H7 (cell line): ENCODE measurements around the gene PALM. TPM values are rescaled to one million over a fixed set of nuclear protein-coding genes. Genes with fewer than 3 reads are reported as not detected.
"Not testable (repeated sequence)": the region's sequence is repeated elsewhere in the genome, so short reads cannot be mapped to it uniquely, and the experiment has no call there.

Experiments
- DNase-seq: peaks from one replicate; pipeline ENCODE4 v3.0.0; 2012
- H3K27me3 ChIP-seq: 2 replicates; pipeline ENCODE4 v1.6.0; 2011; ENCODE audit warnings: mild to moderate bottlenecking, low read length; ENCODE audit not compliant: control insufficient read depth, insufficient read depth
- H3K36me3 ChIP-seq: replicated peaks from 2 replicates; pipeline ENCODE4 v1.5.1; 2011; ENCODE audit warnings: low read length; ENCODE audit not compliant: control insufficient read depth, insufficient read depth
- H3K4me3 ChIP-seq: 2 replicates; pipeline ENCODE4 v1.5.1; 2011; ENCODE audit warnings: low read depth, mild to moderate bottlenecking, control low read depth, low read length, moderate library complexity; ENCODE audit not compliant: insufficient read depth
- total RNA-seq: library from RNA; depleted of rRNA; stranded (reverse); fragments of >200 nt; shearing (Covaris generic); gene quantifications from 2 replicates; pipeline ENCODE4 v1.2.3, GENCODE V29; 2014

PALM gene
- total RNA-seq, 1 experiment from 2014 or later, result 28.7 TPM

DNA sequence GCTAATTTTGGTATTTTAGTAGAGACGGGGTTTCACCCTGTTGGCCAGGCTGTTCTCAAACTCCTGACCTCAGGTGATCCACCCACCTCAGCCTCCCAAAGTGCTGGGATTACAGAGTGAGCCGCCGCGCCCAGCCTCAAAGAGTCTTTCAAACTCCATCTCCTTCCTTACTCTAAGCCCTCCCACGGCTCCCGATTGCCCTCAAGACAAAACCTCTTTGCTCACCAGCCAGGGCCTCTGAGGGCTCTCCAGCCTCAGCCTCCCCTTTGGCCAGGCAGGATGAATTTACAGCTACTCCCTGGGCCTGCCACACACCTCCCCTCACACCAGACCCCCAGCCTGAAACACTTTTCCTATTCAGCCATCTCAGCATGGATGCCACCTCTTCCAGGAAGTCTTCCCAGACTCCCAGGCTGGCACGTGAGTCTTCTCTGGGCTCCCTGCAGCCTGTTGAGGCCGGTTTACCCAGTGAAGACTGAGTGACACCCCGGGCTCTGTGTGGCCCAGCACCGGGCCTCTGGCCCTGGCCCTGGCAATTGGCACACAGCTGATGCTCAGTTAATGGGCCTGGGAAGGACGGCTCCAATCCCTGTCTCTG lies 21.1 kb upstream of the PALM start:
- Histone ChIP-seq H3K4me3 (no peak overlapping the region), H3K27me3 (no peaks in the 10 kb centered on the region), H3K36me3 (no peaks in the 10 kb centered on the region)
- DNase-seq, result no peak

DNA sequence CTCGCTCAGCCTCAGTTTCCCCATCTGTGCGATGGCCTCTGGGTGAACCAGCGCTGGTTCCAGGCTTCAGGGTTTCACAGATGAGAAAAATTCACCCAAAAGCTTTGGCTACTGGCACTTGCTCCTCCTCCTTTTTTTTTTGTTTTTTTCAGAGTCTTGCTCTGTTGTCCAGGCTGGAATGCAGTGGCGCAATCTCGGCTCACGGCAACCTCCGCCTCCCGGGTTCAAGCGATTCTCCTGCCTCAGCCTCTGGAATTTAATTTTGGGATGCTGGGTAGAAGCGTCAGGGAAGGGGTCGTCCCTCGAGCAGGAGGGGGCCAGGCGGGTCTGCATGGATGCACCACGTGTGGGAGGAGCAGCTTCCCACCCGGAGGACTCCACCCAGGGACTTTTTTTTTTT lies 20.5 kb upstream of the PALM start:
- no peaks in the 10 kb centered on the region for H3K36me3 ChIP-seq
- no peaks in the 10 kb centered on the region for H3K27me3 ChIP-seq
- H3K4me3 ChIP-seq, result no peak overlapping the region
- DNase-seq, result no peak

DNA sequence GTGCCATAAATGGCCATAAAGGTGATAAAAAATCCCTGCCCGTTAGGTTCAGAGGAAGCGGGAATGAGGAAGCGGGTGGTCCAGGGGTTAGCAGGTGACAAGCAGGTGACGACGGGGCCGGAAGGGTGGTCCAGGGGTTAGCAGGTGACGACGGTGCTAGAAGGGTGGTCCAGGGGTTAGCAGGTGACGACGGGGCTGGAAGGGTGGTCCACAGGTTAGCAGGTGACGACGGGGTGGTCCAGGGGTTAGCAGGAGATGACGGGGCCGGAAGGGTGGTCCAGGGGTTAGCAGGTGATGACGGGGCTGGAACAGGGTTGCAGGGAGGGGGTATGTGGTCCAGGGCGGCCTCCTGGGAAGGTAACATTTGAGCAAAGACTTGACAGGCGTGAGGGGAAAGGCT lies 19.7 kb upstream of the PALM start:
- DNase-seq, result no peak
- H3K4me3 ChIP-seq, result no peak overlapping the region

DNA sequence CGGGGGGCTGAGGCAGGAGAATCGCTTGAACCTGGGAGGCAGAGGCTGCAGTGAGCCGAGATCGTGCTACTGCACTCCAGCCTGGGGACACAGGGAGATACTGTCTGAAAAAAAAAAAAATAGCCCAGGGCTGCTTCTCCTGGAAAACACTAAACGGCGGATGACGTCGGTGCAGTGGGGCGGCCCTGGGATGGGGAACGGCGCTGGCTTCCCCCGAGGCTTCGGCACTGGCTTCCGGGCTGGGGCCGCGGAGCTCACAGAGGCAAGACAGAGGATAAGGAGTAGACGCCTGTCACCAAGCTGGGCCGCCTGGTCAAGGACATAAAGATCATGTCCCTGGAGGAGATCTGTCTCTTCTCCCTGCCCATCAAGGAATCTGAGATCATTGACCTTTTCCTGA lies 18.5 kb upstream of the PALM start:
- no peak for DNase-seq
- Histone ChIP-seq H3K4me3 (no peak overlapping the region), H3K27me3 (no peaks in the 10 kb centered on the region), H3K36me3 (no peaks in the 10 kb centered on the region)

More for the DNA sequence above, 19.7 kb upstream of the PALM start:
- H3K27me3 ChIP-seq, result no peaks in the 10 kb centered on the region
- H3K36me3 ChIP-seq, result no peaks in the 10 kb centered on the region

DNA sequence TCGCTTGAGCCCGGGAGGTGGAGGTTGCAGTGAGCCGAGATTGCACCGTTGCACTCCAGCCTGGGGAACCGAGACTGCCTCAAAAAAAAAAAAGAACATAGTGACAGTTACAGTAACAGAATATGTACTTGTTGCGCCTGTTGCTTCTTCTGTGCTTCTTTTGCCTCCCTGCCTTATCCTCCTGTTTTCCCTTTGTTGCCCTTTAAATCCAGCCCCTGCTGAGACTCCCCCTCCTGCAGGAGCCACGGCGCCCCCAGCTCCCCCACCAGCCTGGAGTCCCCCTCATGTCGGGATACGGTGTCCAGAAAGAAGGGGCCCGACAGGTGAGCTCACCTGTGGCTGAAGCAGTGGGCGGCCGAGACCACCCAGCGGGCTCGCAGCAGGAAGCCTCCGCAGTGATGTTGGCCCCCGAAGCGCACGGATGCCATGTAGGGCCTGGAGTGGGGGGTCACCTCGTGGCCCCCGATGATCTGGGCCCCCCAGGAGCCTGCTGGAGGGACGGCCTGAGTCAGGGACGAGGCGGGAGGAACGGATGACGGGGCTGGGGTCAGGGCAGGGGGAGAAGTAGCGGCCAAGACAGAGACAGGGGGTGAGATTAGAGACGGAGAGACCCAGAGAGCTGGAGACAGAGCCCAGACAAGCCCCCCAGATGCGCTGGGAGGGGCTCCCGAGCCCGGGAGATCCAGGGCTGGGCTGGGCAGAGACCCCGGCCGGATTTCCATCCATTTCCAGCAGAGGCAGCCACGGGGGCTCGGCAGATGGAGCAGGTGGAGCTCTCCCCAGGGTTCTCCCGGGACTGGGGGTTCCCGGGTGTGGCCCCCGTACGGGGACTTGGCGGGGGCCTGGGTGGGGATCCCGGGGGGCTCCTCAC lies 14.0 kb upstream of the PALM start:
- Histone ChIP-seq H3K27me3 (no peaks in the 10 kb centered on the region), H3K4me3 (no peak overlapping the region), H3K36me3 (no peaks in the 10 kb centered on the region)
- DNase-seq, result peak; percentile 64

DNA sequence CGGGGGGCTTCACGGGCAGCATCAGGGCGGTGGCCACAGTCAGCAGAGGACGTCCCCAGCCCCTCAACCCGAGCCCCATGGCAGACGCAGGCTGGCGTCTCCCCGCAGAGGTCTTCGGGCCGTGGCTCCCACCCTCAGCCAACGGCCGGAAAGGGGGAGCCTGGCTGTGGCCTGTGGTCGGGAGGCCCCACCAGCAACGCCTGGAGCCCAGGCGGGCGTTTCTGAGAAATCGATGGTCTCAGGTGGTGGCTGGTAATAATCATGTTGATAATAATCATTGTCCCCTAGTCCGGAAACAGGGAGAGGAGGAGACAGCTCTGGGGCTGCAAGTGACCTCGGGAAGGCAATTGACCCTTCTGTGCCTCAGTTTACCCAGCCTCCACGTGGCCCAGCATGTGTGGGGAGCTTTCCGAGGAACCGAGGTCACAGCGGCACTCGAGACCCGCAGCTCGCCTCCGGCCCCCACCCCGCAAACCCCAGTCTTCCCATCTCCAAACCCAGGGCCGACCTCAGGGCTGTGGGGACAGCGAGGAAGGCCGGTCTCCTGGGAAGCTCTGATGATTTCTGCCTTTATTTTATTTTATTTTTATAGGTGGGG lies 13.3 kb upstream of the PALM start, which contains the start of gene PRSS57:
TSS of gene PRSS57 (minus strand) at position 101 of the 598 bp plus-strand sequence. CDS start at position 79, 22 bp downstream.
- H3K4me3 ChIP-seq, result no peak within 1 kb of the TSS
- no peak for DNase-seq
- H3K36me3 ChIP-seq, result no peaks in the 10 kb centered on the region
- no peaks in the 10 kb centered on the region for H3K27me3 ChIP-seq

DNA sequence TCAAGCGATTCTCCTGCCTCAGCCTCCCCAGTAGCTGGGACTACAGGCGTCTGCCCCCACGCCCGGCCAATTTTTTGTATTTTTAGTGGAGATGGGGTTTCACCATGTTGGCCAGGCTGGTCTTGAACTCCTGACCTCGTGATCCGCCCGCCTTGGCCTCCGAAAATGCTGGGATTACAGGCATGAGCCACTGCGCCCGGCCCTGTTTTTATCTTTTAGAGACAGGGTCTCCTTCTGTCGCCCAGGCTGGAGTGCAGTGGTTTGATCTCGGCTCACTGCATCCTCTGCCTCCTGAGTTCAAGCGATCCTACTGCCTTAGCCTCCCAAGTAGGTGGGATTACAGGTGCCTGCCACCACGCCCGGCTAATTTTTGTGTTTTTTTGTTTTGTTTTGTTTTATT lies 10.2 kb upstream of the PALM start:
- H3K27me3 ChIP-seq, H3K4me3 ChIP-seq, DNase-seq, H3K36me3 ChIP-seq: not testable (repeated sequence)

DNA sequence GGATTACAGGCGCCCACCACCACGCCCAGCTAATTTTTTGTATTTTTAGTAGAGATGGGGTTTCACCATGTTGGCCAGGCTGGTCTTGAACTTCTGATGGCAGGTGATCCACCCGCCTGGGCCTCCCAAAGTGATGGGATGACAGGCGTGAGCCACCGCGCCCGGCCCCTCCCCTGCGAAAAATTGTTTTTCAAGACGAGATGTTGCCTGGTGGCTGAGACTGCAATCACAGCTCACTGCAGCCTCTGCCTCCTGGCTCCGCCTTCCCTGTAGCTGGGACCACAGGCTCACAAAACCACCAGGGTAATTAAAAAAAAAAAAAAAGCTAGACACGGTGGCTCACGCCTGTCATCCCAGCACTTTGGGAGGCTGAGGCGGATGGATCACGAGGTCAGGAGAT lies 8.8 kb upstream of the PALM start:
- H3K27me3 ChIP-seq, DNase-seq, H3K4me3 ChIP-seq, H3K36me3 ChIP-seq: not testable (repeated sequence)

DNA sequence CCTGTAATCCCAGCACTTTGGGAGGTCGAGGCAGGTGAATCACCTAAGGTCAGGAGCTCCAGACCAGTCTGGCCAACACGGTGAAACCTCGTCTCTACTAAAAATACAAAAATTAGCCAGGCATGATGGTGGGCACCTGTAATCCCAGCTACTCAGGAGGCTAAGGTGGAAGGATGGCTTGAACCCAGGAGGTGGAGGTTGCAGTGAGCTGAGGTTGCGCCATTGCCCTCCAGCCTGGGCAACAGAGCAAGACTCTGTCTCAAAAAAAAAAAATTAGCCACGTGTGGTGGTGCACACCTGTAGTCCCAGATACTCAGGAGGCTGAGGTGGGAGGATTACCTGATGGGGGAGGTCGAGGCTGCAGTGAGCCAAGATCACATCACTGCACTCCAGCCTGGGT lies 5.9 kb upstream of the PALM start:
- H3K27me3 ChIP-seq, H3K4me3 ChIP-seq, H3K36me3 ChIP-seq, DNase-seq: not testable (repeated sequence)

DNA sequence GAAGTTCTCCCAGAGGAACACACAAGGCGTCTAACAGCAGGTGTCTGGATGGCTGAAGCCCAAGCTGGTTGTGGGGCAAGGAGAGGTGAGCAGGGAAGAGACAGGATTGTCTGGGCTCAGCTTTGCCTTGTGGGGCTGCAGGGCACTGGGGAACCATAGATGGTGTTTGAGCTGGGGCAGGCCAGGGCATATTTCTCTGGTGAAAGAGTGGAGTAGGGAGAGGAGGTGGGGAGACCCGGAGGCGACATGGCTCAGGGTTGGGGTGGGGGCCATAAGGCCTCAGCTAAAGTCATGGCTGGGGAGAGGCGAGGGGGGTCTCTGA lies 5.4 kb upstream of the PALM start:
- no peak for DNase-seq
- peak overlapping the region; percentile 25 for H3K4me3 ChIP-seq

DNA sequence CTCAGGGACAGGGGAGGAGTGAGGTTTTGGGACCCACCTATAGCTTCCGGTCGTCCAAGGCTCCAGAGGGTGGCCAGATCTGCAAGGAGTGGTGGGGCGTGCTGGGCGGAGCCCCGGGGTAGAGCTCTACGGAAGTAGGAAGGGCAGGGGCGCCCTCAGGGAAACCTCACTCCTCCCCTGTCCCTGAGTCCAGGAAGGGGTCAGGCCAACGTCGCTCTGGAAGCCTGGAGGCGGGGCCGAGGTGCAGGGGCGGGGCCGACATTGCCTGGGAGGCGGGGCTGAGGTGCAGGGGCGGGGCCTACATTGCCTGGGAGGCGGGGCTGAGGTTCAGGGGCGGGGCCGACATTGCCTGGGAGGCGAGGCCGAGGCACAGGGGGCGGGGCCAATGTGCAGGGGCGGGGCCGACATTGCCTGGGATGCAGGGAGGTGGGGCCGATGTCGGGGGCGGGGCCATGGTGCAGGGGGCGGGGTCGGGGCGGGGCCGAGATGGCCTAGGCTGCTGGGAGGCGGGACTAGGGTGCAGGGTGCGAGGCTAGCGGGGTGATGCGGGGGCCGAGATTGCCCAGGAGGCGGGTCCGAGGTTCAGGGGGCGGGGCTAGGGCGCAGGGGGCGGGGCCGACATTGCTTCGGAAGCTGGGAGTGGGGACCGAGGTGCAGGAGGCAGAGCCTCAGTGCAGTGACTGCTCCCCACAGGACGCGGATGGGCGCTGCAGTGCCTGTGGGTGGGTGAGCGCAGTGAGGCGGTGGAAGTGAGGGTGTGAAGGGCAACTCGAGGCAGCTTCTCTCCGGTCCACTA lies 4.9 kb upstream of the PALM start:
- DNase-seq, result peak; percentile 100
- H3K36me3 ChIP-seq, result no peaks in the 10 kb centered on the region
- H3K4me3 ChIP-seq, result peak overlapping the region; percentile 53
- H3K27me3 ChIP-seq, result peaks cover 2% of the 10 kb centered on the region; the same call in 1 of the 2 replicates

More for the DNA sequence above, 5.4 kb upstream of the PALM start:
- Histone ChIP-seq H3K36me3 (no peaks in the 10 kb centered on the region), H3K27me3 (peaks cover 2% of the 10 kb centered on the region; the same call in 1 of the 2 replicates)

DNA sequence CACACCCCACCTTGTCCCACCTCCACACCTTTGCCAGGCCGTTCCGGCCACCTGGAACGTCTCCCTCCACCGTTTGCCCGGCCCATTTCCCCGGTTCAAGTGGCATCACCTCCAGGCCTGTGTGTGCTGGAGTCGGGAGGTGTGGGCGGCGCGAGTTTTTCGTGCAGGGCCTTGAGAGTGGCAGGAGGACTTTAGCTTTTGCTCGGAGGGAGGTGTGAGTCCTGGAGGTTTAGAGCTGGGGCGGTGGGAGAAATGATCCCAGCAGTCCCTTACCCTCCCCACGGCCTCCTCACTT lies 4.3 kb upstream of the PALM start:
- Histone ChIP-seq H3K36me3 (no peaks in the 10 kb centered on the region), H3K4me3 (peak overlapping the region; percentile 53), H3K27me3 (peaks cover 2% of the 10 kb centered on the region; the same call in 1 of the 2 replicates)
- DNase-seq, result no peak

DNA sequence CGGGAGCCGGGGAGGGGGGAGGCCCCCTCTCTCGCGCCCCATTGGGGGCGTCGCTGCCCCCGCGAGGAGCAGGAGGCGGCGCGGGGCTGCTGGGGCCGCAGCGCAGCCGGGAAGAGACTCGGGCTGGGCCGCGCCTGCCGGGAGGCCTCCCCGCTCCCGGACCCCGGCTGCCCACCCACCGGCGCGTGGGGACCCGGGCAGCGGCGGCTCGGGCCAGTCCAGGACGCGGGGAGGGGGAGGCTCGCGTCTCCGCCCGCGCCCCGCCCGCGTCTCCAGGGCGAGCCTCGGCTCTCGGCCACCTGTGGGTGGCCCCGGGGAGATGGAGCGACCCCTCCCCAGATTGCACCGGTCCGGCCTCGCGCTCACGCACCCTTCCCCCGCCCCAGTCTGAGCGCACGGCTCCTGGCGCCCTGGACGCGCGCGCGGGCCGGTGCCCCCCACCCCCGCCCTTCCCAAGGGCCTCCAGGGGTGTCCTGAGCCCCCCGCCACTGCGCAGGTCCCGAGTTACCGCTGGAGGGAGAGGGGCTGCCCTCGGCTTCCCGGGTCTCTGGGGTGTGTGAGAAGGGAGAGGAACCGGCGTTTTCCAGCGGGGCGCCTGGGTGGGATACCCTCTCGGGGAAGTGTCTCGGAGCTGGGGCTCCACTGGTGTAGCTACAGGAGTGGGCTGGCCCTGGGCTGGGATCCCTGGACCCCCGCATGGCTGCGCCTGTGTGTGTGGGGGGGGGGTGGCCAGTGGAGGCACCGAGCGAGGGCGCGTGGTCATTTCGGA lies 645 bp downstream of the PALM start:
- DNase-seq, result peak; percentile 77
- H3K4me3 ChIP-seq, result peak overlapping the region; percentile 57
- no peaks in the 10 kb centered on the region for H3K36me3 ChIP-seq
- H3K27me3 ChIP-seq, result peaks cover 4% of the 10 kb centered on the region; the same call in 1 of the 2 replicates
